ENCODE measurements around the gene CLCN7.

CLCN7 gene

DNA sequence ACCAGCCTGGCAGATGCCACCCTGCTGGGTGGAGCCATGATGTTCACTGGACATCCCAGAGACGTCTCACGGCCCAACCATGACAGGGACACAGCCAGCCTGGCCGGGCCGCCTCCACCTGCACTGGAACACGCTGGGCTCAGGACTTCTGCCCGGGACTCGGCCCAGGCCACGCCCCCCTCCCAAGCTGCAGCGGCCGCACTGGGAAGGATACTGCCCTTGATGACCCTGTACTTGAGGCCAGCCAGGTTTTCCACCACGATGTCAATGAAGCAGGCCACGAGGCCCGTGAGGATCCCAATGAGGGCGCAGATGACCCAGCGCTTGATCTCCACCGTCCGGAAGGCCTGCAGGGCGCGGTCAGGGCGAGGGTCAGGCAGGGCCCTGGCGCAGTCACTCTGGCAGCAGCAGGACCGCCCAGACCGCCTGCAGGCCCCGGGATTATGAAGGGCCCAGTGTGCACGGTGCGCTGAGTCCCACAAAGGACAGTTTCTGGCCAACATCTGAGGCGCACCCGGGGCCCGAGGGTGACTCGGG, 14.2 kb downstream of the CLCN7 start:
- DNase-seq = no peak

DNA sequence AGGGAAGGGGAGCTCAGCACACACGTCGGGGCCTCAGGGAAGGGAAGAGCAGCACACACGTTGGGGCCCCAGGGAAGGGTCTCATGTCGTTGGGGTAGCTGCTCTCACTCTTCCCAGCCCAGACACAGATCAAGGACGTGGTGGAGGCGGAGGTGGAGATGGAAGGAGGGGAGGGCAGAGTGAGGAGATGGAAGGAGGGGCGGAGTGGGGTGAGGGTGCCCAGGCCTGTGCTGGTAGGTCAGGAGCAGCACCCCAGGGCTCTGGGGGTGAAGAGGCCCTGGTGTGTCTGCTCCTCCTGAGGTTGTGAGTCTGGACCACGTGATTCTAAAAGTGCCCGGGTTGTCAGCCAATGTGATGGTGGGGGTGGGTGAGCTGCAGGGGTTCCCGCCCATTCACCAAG, 14.9 kb downstream of the CLCN7 start:
- no peak for DNase-seq

DNA sequence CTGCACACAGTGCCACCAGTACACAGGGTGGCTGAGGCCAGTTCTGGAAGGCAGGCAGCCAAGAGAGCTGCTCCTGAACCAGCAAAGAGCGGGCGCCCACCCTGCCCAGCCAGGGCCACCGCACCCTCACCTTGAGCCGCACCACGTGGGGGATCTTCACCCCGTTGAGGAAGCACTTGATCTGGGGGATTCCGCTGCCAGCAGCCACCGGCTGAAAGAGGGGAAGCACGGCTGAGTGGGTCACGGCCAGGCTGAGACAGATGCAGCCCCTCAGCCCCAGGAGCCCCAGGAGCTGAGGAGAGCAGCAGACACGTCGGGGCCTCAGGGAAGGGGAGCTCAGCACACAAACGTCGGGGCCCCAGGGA, 15.9 kb downstream of the CLCN7 start:
- DNase-seq = no peak

DNA sequence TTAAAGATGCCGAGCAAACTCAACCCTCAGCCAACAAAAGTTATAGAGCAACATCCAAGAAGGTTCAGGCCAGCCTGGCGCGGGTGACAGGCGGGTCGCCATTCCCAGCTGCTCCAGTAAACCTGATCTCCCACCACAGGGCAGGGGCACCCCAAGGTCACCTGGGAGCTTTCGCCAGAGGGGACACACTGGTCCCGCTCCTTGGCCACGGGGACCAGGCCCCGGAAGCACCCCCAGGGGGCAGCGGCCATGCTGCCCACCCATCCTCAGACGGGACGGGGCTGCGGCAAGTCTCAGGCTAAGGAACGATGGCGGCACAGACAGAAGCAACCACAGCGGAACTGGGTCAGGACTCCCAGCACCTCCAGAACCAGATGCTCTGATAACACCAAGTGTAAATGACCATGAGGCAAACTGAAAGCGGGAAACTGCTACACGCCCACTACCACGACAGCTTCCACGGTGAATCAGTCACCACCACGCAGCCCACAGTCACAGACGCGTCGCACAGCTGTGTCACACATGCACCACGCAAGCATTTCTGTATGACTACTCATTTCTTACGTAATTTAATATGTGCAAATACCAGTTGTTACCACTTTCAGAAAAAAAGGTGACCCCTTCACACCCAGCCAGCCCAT, 16.4 kb downstream of the CLCN7 start:
- no peak for DNase-seq

DNA sequence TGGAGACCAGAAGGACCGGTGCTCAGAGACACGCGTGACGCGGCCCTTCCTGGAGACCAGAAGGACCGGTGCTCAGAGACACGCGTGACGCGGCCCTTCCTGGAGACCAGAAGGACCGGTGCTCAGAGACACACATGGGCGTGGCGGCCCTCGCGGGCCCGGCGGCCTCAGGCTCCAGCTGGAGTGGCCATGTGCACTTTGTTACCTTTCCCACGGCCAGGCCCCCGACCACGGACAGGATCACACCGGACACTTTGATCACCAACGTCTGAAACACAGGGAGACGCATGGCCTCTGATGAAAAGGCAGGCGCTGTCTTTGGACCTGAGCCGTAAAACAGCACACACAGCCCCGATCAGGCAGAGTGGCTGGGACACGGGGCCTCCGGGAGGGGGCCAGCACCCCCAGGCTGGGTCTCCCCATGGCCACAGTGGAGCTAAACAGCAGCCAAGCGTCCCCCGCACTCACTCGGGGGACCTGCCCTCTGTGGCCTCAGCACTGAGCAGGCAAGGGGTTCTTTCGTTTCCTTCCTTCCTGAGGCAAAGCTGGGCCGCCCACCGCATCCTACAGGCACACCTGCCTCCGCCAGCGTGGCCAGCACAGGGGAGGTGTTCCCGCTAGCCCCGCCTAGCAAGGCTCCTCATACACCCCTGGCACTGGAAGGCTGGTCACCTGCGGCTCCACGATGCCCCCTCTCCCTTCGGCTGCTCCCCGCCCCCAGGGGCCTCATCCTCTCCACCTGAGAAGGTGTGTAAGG, 17.2 kb downstream of the CLCN7 start:
- DNase-seq = no peak

DNA sequence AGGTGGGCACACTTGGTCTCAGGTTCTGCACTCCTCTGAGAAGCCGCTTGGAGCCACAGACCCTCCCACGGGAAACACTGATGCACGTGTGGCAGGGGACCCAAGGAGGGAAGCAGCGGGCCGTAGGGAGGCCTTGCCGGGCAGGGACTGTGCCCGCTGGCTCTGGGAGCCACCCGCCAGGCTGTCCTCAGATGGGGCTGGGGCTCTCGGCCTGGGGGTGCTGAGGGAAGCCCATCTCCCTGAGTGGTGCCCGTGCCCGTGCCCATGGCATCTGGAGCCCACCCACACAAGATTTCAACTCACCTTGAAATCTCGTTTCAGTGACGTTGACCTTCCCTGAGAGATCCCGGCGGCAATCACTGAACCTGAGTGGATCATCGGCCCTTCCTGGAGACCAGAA, 17.9 kb downstream of the CLCN7 start:
- no peak for DNase-seq

DNA sequence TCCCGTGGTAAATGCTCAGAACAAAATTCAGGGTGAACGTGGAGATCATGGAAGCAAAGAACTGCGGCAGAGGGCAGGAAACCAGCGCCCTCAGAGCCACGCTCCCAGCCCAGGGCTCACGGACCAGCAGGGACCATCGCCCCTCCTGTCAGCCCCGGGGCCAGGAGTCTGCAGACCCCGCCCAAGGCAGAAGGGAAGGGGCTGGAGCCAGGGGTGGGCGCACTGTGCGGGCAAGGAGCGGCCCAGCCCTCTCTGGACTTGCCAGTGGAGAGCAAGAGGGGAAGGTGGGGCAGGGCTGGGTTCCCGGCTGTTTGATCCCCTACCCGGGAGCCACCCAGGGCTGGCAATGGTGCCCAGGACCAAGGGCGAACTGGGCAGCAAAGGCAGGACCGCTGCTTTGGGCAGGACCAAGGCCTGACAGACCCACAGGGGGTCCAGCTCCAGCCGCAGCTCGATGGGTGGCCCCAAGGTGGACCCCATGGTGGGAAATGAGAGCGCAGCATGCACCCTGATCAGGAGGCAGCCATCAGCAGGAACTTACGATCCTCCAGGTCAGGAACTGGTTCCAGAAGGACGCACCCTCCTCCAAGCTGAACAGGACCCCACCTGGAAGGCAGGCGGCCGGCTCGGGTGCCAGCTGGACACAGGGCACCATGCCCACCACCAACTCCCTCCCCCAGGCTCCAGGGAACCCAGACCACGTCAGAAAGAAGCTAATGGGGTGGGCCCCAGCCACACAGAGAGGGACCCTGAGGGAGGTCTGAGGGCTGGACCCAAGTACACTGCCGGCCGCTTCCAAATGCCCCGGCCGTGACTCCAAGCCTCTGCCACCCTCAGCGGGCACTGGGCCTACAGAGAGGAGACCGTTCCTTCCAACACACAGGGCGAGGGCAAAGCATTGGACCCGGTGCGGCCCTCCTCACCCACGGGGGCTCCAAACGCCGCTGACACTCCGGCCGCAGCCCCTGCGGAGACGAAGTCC, 19.3 kb downstream of the CLCN7 start:
- no peak for DNase-seq

DNA sequence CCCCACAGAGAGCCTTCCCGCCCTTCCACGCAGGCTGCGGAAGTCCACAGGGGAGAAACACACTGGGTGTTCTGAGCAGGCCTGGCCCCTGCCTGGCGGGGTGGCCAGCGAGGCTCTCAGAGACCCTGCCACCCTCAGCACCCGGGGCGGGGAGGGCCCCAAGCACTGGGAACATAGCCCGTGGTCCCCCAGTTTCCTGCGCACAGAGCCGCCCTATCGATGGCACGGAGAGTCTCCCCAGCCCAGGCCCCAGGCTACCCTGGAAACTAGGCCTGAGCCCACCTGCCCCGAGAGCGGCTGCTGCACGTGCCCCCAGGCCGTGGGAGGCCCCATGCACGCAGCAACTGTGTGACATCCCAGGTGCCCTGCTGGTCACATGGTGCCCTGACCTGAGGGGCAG, 20.3 kb downstream of the CLCN7 start:
- no peak for DNase-seq

DNA sequence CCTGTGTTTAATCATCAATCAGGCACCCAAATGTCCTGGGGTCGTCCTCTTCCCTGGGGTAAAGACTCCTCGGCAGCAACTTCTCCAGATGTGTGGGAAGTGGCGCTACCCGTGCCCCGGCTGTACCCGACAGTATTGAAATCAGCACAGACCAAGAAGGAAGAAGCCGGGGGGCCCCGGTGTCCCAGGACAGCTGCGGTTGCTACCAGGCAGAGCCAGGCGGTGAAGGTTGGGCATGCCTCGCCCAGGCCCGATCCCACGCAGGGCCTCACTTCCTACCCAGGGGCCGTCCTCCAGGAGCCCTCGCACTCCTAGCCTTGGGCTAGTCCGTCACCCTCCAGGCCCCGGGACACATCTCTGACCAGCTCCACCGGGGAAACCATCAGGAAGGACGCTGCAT, 21.5 kb downstream of the CLCN7 start:
- no peak for DNase-seq

DNA sequence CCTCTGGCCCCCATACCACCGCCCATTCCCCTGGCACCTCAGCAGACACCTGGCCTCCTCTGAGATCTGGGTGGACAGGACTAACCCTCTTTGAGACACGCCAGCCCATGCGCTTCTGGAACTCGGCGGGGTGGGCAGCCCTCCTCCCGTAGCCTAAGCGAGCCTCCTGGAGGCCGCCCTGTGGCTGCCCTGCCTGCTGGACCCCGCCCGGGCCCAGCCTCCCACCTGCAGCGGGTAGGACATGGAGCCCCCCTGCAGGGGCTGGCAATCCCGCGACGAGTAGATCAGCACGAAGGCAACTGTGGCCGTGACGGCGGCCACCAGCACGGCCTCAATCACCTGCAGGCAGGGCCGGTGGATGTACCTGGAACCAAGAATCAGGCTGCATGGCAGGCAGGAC, 22.3 kb downstream of the CLCN7 start:
- DNase-seq = no peak

DNA sequence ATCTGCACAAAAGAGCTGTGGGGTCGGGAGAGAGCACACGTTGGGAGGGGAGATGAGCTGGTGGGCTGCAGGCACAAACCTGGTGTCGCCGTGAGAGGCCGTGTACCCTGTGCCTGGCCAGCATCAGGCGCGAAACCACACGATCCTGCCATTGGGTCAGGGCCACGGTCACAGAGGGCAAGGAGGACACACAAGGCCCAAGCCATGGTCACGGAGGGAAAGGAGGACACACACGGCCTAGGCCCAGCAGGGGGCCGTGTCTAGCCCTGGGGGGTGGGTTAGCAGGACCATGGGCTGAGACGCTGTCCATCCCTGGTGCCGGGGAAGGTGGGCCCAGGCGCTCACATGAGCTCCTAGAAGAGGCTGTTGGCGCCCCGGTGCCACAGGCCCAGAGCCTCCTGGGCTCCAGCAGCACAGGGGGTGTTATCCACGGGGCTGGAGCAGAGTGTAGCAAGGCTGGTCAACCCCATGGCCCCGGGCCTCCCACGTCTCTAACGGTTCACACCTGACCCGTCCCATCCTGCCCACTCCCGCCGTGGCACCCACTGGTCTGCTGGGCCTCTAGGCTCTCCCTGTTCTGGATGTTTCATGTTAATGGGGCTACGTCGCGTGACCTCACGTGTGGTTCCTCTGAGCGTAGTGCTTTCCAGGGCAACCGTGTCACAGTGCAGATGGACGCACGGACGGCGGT, 23.0 kb downstream of the CLCN7 start:
- DNase-seq = no peak

DNA sequence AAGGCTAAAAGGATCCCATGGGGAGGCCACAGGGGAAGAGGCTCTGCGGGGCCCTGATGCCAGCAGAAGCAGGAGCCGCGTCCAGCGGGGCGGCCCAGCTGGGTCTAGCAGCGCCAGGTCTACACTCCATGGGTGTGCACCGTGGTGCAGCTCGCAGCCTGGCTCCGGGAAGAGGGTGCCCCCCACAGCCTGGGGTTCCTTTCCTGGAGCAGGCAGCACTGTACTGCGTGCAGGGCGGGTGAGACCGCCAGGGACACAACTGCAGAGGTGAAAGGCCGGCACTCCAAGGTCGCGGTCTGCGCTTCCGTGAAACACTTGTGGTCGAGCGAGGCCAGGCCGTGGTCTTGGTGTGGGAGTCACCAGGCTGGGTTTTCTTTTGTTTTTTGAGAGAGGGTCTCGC, 24.0 kb downstream of the CLCN7 start:
- no peak for DNase-seq

DNA sequence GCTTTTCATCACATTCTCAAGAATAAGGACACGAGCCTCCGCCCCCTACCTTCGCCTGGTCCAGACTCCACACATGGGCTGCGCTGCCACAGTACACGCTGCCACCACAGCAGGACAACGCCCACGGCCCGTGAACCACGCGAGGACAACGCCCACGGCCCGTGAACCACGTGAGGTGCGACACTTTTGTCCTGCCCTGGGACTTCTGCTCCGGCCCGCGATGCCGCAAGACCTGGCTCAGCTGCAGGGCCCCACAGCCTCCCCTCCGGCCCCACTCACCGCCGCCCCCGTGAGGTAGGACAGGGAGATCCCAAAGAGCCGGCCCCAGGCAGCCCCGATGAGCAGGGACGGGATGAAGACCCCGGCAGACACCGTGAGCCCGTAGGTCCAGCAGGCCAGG, 24.6 kb downstream of the CLCN7 start:
- DNase-seq = no peak

DNA sequence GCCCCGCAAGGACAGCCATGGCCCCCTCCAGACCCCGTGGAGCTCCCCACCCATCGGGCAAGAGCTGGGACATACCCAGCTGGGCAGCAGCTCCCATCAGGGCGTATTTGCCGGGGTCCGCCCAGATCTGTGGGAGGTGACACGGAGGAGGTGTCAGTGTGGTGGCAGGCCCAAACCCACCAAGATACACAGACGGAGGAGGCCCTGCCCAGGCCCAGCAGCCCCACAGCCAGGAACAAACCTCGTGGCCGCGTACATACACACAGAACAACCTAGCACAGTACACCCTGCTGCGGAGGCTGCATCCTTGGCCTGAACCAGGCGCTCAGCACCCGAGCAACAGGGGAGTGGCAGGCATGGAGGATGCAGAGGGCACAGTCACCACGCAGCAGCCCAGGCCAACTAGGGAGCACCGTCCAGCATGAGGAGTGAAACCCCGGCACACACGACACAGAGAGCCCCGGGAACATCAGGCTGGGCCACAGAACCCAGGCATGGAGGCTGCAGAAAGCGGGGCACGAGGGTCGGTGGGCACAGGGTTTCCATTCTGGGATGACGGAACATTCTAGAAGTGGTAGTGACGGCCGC, 25.5 kb downstream of the CLCN7 start:
- no peak for DNase-seq

DNA sequence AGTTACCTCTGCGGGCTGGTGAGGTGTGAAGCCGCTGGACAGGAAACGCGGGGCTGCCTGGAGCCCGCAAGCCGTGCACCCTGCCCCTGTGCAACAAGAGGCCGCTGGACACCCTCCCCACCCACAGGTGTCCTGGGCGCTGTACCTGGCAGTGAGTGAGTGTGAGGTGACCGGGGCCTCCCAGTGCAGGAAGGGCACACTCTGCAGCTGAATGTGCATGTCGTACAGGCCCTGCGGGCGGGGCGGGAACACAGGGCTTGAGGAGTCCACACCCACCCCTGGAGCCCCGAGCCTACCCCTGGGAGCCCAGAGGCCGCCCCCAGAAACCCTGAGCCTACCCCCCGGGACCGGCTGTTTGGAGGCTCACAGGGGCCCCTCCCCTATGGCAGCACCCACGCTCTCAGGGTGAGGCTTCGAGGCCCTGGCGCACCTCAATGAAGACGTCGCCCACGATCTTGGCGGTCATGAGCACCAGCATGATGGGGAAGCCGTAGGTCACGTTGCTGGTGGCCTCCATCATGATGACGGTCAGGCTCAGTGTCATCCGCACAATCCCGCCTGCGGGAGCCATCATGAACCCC, 26.2 kb downstream of the CLCN7 start:
- no peak for DNase-seq

DNA sequence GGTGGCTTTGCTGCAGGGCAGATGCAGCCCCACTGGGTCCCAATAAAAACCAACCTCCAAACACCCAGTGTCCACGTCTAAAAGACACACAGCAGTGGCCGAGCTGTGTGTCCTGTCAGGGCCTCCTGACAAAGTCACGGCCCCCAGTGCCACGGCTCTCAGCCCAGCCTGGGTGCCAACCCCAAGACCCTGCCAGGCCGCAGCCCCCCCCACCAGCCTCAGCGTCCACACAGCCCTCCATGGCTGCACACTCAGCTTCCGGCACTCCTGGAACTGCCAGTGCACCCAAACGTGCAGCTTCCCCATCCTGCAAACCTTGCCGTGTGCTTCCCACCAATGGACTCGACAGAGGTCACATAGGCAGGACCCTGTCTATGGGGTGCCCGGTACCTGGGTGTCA, 26.9 kb downstream of the CLCN7 start:
- no peak for DNase-seq

DNA sequence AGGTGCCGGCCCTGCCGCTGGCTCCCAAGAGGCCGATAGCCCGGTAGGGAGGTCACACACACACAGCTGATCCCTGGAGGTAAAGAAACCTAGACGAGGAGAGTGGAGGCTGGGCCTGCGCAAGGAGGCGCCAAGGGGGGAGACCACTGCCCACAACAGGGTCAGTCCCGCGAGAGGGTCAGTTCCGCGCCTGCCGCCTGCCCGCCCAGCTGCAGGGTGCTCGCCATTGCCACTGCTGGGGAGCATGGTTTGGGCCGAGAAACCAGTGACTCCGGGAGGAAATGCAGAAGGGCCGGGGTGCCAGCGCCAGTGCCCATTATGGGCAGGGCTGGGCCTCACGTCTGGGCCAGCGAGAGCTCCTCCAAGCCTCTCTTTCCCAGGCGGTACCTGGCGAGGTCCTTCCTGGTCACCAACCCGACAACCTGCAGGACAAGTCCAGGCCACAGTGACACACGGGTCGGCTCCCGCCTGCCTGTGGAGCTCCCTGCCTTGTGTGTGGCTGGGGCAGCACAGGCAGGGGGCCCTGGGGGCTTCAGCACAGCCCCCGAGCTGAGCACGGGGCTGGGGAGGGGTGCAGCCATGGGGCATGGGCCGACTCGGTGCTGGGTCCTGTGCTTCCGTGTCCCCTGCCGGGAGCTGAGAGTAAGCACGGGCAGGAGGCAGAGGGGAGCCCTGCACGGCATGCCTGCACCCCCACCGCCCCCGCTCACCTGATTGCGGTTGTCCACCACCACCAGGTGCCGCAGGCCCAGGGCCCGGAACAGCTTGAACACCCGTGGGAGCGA, 28.3 kb downstream of the CLCN7 start:
- no peak for DNase-seq

DNA sequence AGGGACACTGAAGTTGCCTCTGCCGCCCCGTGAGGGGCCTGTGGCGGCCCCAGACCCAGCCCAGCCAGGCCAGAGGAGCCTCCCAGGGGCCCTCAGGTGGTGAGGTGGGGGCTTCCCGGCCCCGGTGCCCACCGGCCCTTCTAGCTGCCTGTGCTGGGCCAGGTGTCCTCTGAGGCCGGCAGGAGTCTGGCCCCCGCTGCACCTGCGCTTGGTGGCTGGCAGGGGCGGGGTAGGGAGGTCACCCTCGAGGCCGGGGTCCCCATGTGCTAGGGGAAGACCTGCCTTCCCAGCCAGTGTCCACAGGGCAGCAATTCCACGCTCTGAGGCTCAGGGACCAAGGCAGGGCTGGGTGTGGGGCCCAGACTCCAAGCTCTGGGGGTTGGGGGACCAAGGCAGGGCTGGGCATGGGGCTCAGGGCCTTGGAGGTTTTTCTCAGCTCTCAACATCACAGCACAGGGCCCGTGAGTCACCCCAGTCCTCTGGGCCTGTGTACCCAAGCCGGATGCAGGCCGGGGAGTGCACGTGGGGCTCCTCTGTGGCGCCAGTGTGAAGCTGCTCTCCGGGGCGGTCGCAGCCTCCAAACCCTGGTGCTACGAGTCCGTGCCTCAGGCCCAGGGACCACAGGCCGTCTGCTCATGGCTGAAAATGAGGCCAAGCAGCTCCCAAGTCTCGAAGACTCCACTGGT, 29.2 kb downstream of the CLCN7 start:
- DNase-seq = no peak

DNA sequence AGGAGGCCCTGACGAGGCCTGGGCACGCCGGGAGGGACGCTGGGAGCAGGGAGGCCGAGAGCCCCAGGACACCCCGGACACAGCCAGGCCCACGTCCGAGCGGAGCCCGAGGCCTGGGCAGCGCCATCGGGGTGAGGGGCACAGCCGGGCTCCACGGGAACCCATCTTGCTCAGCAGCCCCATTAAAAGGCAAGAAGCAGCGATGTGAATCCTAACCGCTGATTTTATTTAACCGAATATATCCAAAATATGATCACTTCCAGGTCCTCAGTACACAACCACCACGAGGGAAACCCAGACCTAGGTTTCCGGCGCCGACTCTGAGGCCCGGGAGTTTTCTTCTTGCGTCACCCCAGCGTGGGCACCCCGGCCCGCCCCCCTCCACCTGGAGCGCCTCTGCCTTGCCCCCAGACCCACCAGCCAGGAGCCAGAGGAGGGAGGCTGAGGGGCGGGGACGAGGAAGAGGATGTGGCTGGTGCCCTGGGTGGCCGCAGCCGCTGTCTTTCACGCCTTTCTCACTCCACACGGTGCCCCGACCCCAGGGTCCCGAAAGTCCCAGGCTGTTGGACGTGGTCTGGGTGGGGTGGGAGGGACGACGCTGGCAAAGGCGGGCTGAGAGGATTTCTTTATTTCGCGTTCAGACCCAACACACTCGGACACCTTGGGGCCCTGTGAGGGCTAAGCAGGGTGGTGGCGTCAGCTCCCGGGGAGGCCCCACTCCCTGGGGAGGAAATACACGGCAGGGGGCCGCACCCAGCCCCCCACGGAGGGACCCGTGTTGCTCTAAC, 29.9 kb downstream of the CLCN7 start:
- no peak for DNase-seq

All from NCI-H1092 treated with DMSO at 0.1 percent for 48 hours (cell line).